Panc1 (cell line): ENCODE results near the gene STX2. TPM values are rescaled to one million over a fixed set of nuclear protein-coding genes. Genes with fewer than 3 reads are reported as not detected.

Experiments used
- ATAC-seq: fragments of 200-7000 bp; cut with Tn5 transposase; 2 replicates; pipeline ENCODE4 v1.9.1; 2020; ENCODE audit warnings: mild to moderate bottlenecking, moderate library complexity
- BruUV-seq: library from RNA; stranded (reverse); fragments of 400-500 nt; replicated peaks from 2 replicates; lab custom pipeline; 2021; lab: Mats Ljungman, UMichigan
- CTCF ChIA-PET: fragments of 300-600 bp; sonication (Branson Sonifier 250); formaldehyde crosslinking; loops from one replicate; lab custom pipeline; 2022; ENCODE audit warnings: antibody characterized with exemption; lab: Charles Lee
- POLR2A ChIA-PET: fragments of 300-600 bp; sonication (Branson Sonifier 250); formaldehyde crosslinking; loops from one replicate; lab custom pipeline; 2022; ENCODE audit warnings: antibody characterized with exemption; lab: Charles Lee
- DNase-seq: peaks from one replicate; pipeline ENCODE4 v3.0.0-alpha.2; 2010; ENCODE audit warnings: low read depth, low spot score
- H3K27ac ChIP-seq: 2 replicates; pipeline ENCODE4 v1.5.1; 2011; ENCODE audit warnings: mild to moderate bottlenecking, low read length, inconsistent platforms
- H3K27me3 ChIP-seq: fragments of 200-500 bp; sonication (Bioruptor generic); 2 replicates; pipeline ENCODE4 v1.6.0; 2014; ENCODE audit warnings: low read length, inconsistent platforms; ENCODE audit not compliant: control insufficient read depth, insufficient read depth
- H3K36me3 ChIP-seq: fragments of 200-500 bp; sonication (Bioruptor generic); 2 replicates; pipeline ENCODE4 v1.5.1; 2014; ENCODE audit warnings: inconsistent platforms, mild to moderate bottlenecking, low read length, moderate library complexity; ENCODE audit not compliant: control insufficient read depth, insufficient read depth
- H3K4me1 ChIP-seq: 2 replicates; pipeline ENCODE4 v1.5.1; 2011; ENCODE audit warnings: inconsistent platforms, mild to moderate bottlenecking, low read length, moderate library complexity; ENCODE audit not compliant: control insufficient read depth, insufficient read depth
- H3K4me3 ChIP-seq, 2 experiments: 2 replicates each; pipeline ENCODE4 v1.5.1; 2011 to 2012; ENCODE audit warnings: low read depth in 2 of 2, low read length in 2 of 2, mild to moderate bottlenecking in 2 of 2, inconsistent platforms in 1 of 2, moderate library complexity in 1 of 2
- H3K9me3 ChIP-seq: fragments of 200-500 bp; sonication (Bioruptor generic); 2 replicates; pipeline ENCODE4 v1.5.1; 2014; ENCODE audit warnings: low read depth, mild to moderate bottlenecking, inconsistent platforms, low read length, moderate library complexity; ENCODE audit not compliant: control insufficient read depth, insufficient read depth
- CTCF ChIP-seq: fragments of 450-650 bp; IDR thresholded peaks from 2 replicates; pipeline ENCODE4 v1.5.1; 2017; ENCODE audit warnings: mild to moderate bottlenecking
- POLR2AphosphoS5 ChIP-seq: IDR thresholded peaks from 2 replicates; pipeline ENCODE4 v1.6.1; 2012; ENCODE audit warnings: mild to moderate bottlenecking, low read depth, low read length, moderate library complexity
- REST ChIP-seq, 2 experiments: IDR thresholded peaks; 2 replicates each; pipeline ENCODE4 v1.6.1; 2011 to 2012; ENCODE audit warnings: low read depth in 2 of 2, control low read depth in 1 of 2, low read length in 1 of 2, mild to moderate bottlenecking in 1 of 2, moderate library complexity in 1 of 2; ENCODE audit not compliant: insufficient read depth in 1 of 2
- SIN3A ChIP-seq: IDR thresholded peaks from 2 replicates; pipeline ENCODE4 v1.6.1; 2012; ENCODE audit warnings: low read depth, mild to moderate bottlenecking, low read length, moderate library complexity, borderline replicate concordance; ENCODE audit not compliant: insufficient read depth
- TCF7L2 ChIP-seq: IDR thresholded peaks from 2 replicates; pipeline ENCODE4 v1.6.1; 2011; ENCODE audit warnings: mild to moderate bottlenecking, low read depth, low read length, inconsistent platforms
- in situ Hi-C: cut with HindIII; loops from 2 replicates; pipeline ENCODE4 v1.10.0; 2016; ENCODE audit warnings: low sequenced_read_pairs, low pct_unique_long_range_greater_than_20kb
- intact Hi-C: fragments of 100-400 bp; cut with micrococcal nuclease; formaldehyde crosslinking; loops from one replicate; pipeline ENCODE4 v1.10.0; 2022; ENCODE audit not compliant: unreplicated experiment
- total RNA-seq: library from RNA; stranded (reverse); gene quantifications from one replicate; pipeline ENCODE4 v1.2.1, GENCODE V29; 2021; ENCODE audit not compliant: unreplicated experiment

The STX2 gene
- total RNA-seq, 1 experiment from 2014 or later = 34.0 TPM

DNA sequence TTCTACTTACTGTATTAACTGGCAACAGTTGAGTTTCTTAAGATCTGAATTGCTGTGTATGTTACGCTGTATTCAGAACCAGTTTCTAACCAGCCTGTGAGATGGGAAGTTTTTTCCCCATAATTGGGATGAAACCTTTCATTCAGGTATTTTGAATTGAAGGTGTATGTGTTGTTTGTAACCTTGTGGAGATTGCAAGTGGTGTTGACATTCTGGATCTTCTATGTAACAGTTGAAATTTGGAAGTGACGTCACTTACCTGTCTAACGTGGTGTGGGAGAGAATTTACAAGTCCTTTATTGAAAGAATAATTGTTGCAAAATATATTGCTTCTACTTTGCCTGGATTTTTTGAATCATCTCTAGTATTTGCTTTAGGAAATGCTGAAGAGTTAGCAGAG lies 38.3 kb upstream of the STX2 start:
- H3K27me3 ChIP-seq = no peaks in the 10 kb centered on the region
- in situ Hi-C loops (no loop called here), intact Hi-C loops (no loop called here)
- no peak overlapping the region for H3K27ac ChIP-seq
- POLR2A ChIA-PET = no interaction called here
- BruUV-seq = no TSS peak
- CTCF ChIA-PET = interaction anchor here (0.7 to 1.0 kb wide), 4 partner anchors 37 to 255 kb away, joined by 3 to 5 read pairs (median 4); no protein-coding TSS in a partner anchor
- H3K4me1 ChIP-seq = peaks cover 38% of the 10 kb centered on the region
- DNase-seq (no peak), ATAC-seq (no peak)
- H3K9me3 ChIP-seq = no peaks in the 10 kb centered on the region
- no peak overlapping the region for H3K4me3 ChIP-seq
- TF ChIP-seq CTCF = no peak
- TF ChIP-seq REST (IDR thresholded peaks at IDR 0.05; ENCODE audit: insufficient read depth in 1 of 2, low read depth in 2 of 2, low read length in 1 of 2) = no peak
- TF ChIP-seq POLR2AphosphoS5 = no peak
- peaks cover 41% of the 10 kb centered on the region for H3K36me3 ChIP-seq

DNA sequence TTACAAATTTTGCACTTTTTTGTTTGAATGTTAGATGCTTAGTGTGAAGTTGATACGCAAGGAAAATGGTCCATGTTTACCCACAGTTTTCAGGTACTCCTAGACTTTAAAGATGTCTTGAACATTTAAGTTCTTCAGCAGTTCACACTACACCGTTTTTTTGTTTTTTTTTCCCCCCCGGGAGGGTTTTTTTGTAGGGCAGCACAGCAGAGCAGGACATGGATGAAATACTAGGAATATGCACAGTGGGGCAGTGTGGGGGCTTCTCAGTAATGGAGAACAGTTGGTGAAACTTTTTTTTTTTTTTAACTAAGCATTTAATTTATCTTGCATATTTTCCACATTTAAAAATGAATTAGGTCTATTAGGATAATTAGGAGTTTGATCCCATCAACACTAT lies 37.7 kb upstream of the STX2 start:
- intact Hi-C loops = no loop called here
- peaks cover 38% of the 10 kb centered on the region for H3K4me1 ChIP-seq
- no peak for ATAC-seq
- BruUV-seq = no TSS peak
- H3K36me3 ChIP-seq = peaks cover 41% of the 10 kb centered on the region
- no peaks in the 10 kb centered on the region for H3K27me3 ChIP-seq
- CTCF ChIA-PET = interaction anchor here (0.7 to 1.0 kb wide), 3 partner anchors 50 to 256 kb away, joined by 3 to 5 read pairs (median 5); no protein-coding TSS in a partner anchor
- H3K27ac ChIP-seq = no peak overlapping the region
- DNase-seq = no peak
- H3K4me3 ChIP-seq = no peak overlapping the region
- no peaks in the 10 kb centered on the region for H3K9me3 ChIP-seq
- POLR2A ChIA-PET = no interaction called here
- in situ Hi-C loops = no loop called here
- TF ChIP-seq SIN3A (no peak), POLR2AphosphoS5 (no peak), CTCF (no peak), REST (IDR thresholded peaks at IDR 0.05; ENCODE audit: insufficient read depth in 1 of 2, low read depth in 2 of 2, low read length in 1 of 2) (no peak), TCF7L2 (no peak)
